Endothelial cell of umbilical vein (primary cell): Measurements from ENCODE around the gene C12orf76.

ENCODE experiments used
- EZH2 ChIP-seq: IDR thresholded peaks from 2 replicates; pipeline ENCODE4 v1.6.1; 2012; ENCODE audit warnings: borderline replicate concordance, low read depth, mild to moderate bottlenecking, moderate library complexity, low read length, inconsistent platforms; ENCODE audit not compliant: severe bottlenecking
- GATA2 ChIP-seq: IDR thresholded peaks from 2 replicates; pipeline ENCODE4 v1.7.0; 2011; ENCODE audit warnings: low read depth, mild to moderate bottlenecking, moderate library complexity, mixed read lengths, low read length; ENCODE audit not compliant: insufficient read length, insufficient read depth
- JUN ChIP-seq: IDR thresholded peaks from 2 replicates; pipeline ENCODE4 v1.6.1; 2011; ENCODE audit warnings: borderline replicate concordance, low read depth; ENCODE audit not compliant: insufficient read length, insufficient read depth
- MYC ChIP-seq: IDR thresholded peaks from one replicate; pipeline ENCODE4 v1.6.1; 2011; ENCODE audit warnings: mild to moderate bottlenecking, low read depth, low read length
- POLR2A ChIP-seq: IDR thresholded peaks from 2 replicates; pipeline ENCODE4 v1.6.1; 2012; ENCODE audit warnings: low read depth, mild to moderate bottlenecking, control low read depth, low read length
- POLR2AphosphoS5 ChIP-seq: IDR thresholded peaks from 2 replicates; pipeline ENCODE4 v1.6.1; 2012; ENCODE audit warnings: low read depth, mild to moderate bottlenecking, control low read depth, low read length, moderate library complexity; ENCODE audit not compliant: insufficient read depth
- TF ChIP-seq, protein P1 (sequence below), 2 donors: IDR thresholded peaks; 1 replicate in 1 of 2; 2 replicates in 1 of 2; pipeline ENCODE4 v1.5.1; 2011; ENCODE audit warnings: low read length in 2 of 2, mild to moderate bottlenecking in 2 of 2, moderate library complexity in 2 of 2, control low read depth in 1 of 2, inconsistent platforms in 1 of 2, low read depth in 1 of 2; ENCODE audit not compliant: insufficient read depth in 1 of 2; ENCODE audit errors: extremely low read depth in 1 of 2

DNA sequence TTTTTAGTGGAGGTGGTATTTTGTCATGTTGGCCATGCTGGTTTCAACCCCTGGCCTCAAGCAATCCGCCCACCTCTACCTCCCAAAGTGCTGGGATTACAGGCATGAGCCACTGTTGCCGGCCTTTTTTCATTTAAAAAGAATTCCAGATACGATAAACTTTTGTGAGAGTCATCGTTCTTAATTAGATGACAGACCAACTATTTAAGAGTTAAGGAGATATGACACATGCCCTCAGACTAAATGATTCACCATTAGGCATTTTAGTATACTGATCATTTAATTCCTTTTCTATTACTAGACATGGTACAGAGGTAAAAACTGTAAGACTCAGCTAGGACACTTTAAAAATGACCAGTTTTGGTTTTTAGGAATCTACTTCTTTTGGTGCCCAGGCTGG, 46.7 kb downstream of the C12orf76 start:
- TF ChIP-seq, protein P1, sequence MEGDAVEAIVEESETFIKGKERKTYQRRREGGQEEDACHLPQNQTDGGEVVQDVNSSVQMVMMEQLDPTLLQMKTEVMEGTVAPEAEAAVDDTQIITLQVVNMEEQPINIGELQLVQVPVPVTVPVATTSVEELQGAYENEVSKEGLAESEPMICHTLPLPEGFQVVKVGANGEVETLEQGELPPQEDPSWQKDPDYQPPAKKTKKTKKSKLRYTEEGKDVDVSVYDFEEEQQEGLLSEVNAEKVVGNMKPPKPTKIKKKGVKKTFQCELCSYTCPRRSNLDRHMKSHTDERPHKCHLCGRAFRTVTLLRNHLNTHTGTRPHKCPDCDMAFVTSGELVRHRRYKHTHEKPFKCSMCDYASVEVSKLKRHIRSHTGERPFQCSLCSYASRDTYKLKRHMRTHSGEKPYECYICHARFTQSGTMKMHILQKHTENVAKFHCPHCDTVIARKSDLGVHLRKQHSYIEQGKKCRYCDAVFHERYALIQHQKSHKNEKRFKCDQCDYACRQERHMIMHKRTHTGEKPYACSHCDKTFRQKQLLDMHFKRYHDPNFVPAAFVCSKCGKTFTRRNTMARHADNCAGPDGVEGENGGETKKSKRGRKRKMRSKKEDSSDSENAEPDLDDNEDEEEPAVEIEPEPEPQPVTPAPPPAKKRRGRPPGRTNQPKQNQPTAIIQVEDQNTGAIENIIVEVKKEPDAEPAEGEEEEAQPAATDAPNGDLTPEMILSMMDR (IDR thresholded peaks at IDR 0.05; ENCODE audit: extremely low read depth in 1 of 2, insufficient read depth in 1 of 2, low read depth in 1 of 2, low read length in 2 of 2): no peak
- TF ChIP-seq EZH2 (no peak), POLR2A (no peak), POLR2AphosphoS5 (no peak), GATA2 (no peak), MYC (no peak), JUN (no peak)
